GM21423 (cell line): ENCODE measurements around the gene NSMCE1.

Experiments used
- ATAC-seq: cut with Tn5 transposase; IDR thresholded peaks from one replicate; pipeline ENCODE4 v1.9.1; 2021; ENCODE audit warnings: mild to moderate bottlenecking, moderate library complexity; ENCODE audit not compliant: unreplicated experiment

NSMCE1 gene

GRCh38 chr16:27199235-27199586 is 69.4 kb downstream of the NSMCE1 start:
- ATAC-seq, result no peak

GRCh38 chr16:27198451-27199234 is 69.9 kb downstream of the NSMCE1 start:
- no peak for ATAC-seq

GRCh38 chr16:27197004-27197403 is 71.6 kb downstream of the NSMCE1 start:
- ATAC-seq, result no peak

- ATAC-seq, result no peak
These were observed 72.5 kb downstream of the NSMCE1 start for GRCh38 chr16:27195941-27196595.

- ATAC-seq, result no peak
These were observed 73.4 kb downstream of the NSMCE1 start for GRCh38 chr16:27195076-27195741.

- no peak for ATAC-seq
These were observed 75.1 kb downstream of the NSMCE1 start for GRCh38 chr16:27193300-27193990.

- ATAC-seq, result no peak
These were observed 77.1 kb downstream of the NSMCE1 start for GRCh38 chr16:27191352-27191924.

GRCh38 chr16:27190316-27190871 is 78.2 kb downstream of the NSMCE1 start:
- ATAC-seq, result no peak

- ATAC-seq, result no peak
These were observed 79.1 kb downstream of the NSMCE1 start for GRCh38 chr16:27189335-27189972.

- no peak for ATAC-seq
These were observed 79.9 kb downstream of the NSMCE1 start for GRCh38 chr16:27188633-27189032.

GRCh38 chr16:27185776-27186130 is 82.8 kb downstream of the NSMCE1 start:
- ATAC-seq, result no peak

GRCh38 chr16:27182906-27183405 is 85.6 kb downstream of the NSMCE1 start:
- ATAC-seq, result no peak

- no peak for ATAC-seq
These were observed 87.4 kb downstream of the NSMCE1 start for GRCh38 chr16:27181019-27181790.

GRCh38 chr16:27179500-27180072 is 89.0 kb downstream of the NSMCE1 start:
- ATAC-seq, result peak; percentile 81

- ATAC-seq, result no peak
These were observed 91.4 kb downstream of the NSMCE1 start for GRCh38 chr16:27177031-27177774.

GRCh38 chr16:27175888-27176287 is 92.7 kb downstream of the NSMCE1 start:
- ATAC-seq, result no peak
